Tibial nerve (tissue), 4 donors: ENCODE measurements around the gene FECH. TPM values are rescaled to one million over a fixed set of nuclear protein-coding genes. Genes with fewer than 3 reads are reported as not detected.
"Not testable (repeated sequence)": the region's sequence is repeated elsewhere in the genome, so short reads cannot be mapped to it uniquely, and the experiment has no call there.

Experiments used
- DNase-seq, 2 donors: peaks; one replicate each; pipeline ENCODE4 v3.0.0-alpha.2; 2019; ENCODE audit warnings: low spot score in 2 of 2
- H3K27ac ChIP-seq, 4 donors: fragments of 200-600 bp; sonication (generic) in 3 of 4; one replicate each; pipeline ENCODE4 v1.5.1; 2017 to 2019; ENCODE audit warnings: mild to moderate bottlenecking in 1 of 4
- H3K27me3 ChIP-seq, 2 donors: fragments of 200-600 bp; sonication (generic) in 1 of 2; one replicate each; pipeline versions ENCODE4 v1.5.1 to v1.6.0; 2017 to 2019
- H3K36me3 ChIP-seq, 3 donors: fragments of 200-600 bp; sonication (generic); one replicate each; pipeline ENCODE4 v1.5.1; 2018 to 2019
- H3K4me1 ChIP-seq, 4 donors: fragments of 200-600 bp; sonication (generic) in 3 of 4; one replicate each; pipeline ENCODE4 v1.5.1; 2017 to 2019
- H3K4me3 ChIP-seq, 4 donors: fragments of 200-600 bp; sonication (generic) in 3 of 4; one replicate each; pipeline ENCODE4 v1.5.1; 2017 to 2019; ENCODE audit warnings: mild to moderate bottlenecking in 1 of 4, moderate library complexity in 1 of 4
- H3K9me3 ChIP-seq, 4 donors: fragments of 200-600 bp; sonication (generic) in 3 of 4; one replicate each; pipeline ENCODE4 v1.5.1; 2017 to 2019
- CTCF ChIP-seq, 5 experiments: fragments of 200-600 bp in 3 of 5; fragments of 450-650 bp in 2 of 5; sonication (generic) in 3 of 5; IDR thresholded peaks; one replicate each; pipeline ENCODE4 v1.5.1; 2016 to 2019; ENCODE audit warnings: antibody characterized with exemption in 5 of 5, mild to moderate bottlenecking in 3 of 5, moderate library complexity in 2 of 5
- EP300 ChIP-seq, 2 donors: sonication (generic); formaldehyde crosslinking; IDR thresholded peaks; one replicate each; pipeline ENCODE4 v1.6.1; 2017; ENCODE audit warnings: antibody characterized with exemption in 2 of 2, mild to moderate bottlenecking in 1 of 2
- POLR2A ChIP-seq, 2 donors: fragments of 450-650 bp; IDR thresholded peaks; one replicate each; pipeline ENCODE4 v1.6.1; 2017; ENCODE audit warnings: antibody characterized with exemption in 2 of 2, mild to moderate bottlenecking in 2 of 2, moderate library complexity in 2 of 2
- WGBS, 2 donors: methylation state at CpG; one replicate each; pipeline ENCODE4 v1.1.5; 2018; 5-methylcytosine and 5-hydroxymethylcytosine counted together
- total RNA-seq, 4 donors: library from RNA; depleted of rRNA; stranded (reverse); fragments of >200 nt; gene quantifications; one replicate each; pipeline ENCODE4 v1.1.0, GENCODE V29; 2016

FECH gene
- total RNA-seq, 4 donors from 2014 or later, result 16.3 to 42.4 (median 28.2) TPM

GRCh38 chr18:57523171-57523956 is 63.1 kb downstream of the FECH start:
- Histone ChIP-seq H3K4me1 (no peaks in the 10 kb centered on the region), H3K27ac (no peak overlapping the region), H3K27me3 (no peaks in the 10 kb centered on the region), H3K9me3 (peaks cover 0 to 4% (median 0%) of the 10 kb centered on the region in 4 donors), H3K4me3 (no peak overlapping the region), H3K36me3 (no peaks in the 10 kb centered on the region)
- no peak for TF ChIP-seq EP300 (IDR thresholded peaks at IDR 0.05)
- no peak for TF ChIP-seq POLR2A (IDR thresholded peaks at IDR 0.05)
- no peak for TF ChIP-seq CTCF (IDR thresholded peaks at IDR 0.05)
- 79 to 81% methylated on average over 11 of the region's 11 CpGs for WGBS, 2 donors
- no peak for DNase-seq

GRCh38 chr18:57522348-57522747 is 64.2 kb downstream of the FECH start:
- not testable (repeated sequence) for H3K4me3 ChIP-seq, H3K27me3 ChIP-seq, H3K4me1 ChIP-seq, H3K36me3 ChIP-seq, H3K9me3 ChIP-seq, DNase-seq, H3K27ac ChIP-seq

- Histone ChIP-seq H3K4me1 (no peaks in the 10 kb centered on the region), H3K27ac (no peak overlapping the region), H3K36me3 (no peaks in the 10 kb centered on the region), H3K27me3 (no peaks in the 10 kb centered on the region), H3K9me3 (peaks cover 0 to 4% (median 0%) of the 10 kb centered on the region in 4 donors), H3K4me3 (no peak overlapping the region)
- 70% methylated on average over 7 of the region's 7 CpGs for WGBS, 2 donors
- no peak for DNase-seq
- TF ChIP-seq POLR2A (IDR thresholded peaks at IDR 0.05) (no peak), CTCF (IDR thresholded peaks at IDR 0.05) (no peak), EP300 (IDR thresholded peaks at IDR 0.05) (no peak)
Measured at GRCh38 chr18:57519668-57520424, 66.7 kb downstream of the FECH start.

GRCh38 chr18:57518533-57518932 is 68.0 kb downstream of the FECH start:
- Histone ChIP-seq H3K27ac (no peak overlapping the region), H3K4me3 (no peak overlapping the region), H3K9me3 (no peaks in the 10 kb centered on the region), H3K4me1 (no peaks in the 10 kb centered on the region), H3K27me3 (no peaks in the 10 kb centered on the region), H3K36me3 (no peaks in the 10 kb centered on the region)
- WGBS, 2 donors, result 69% methylated on average over 10 of the region's 10 CpGs
- TF ChIP-seq POLR2A (IDR thresholded peaks at IDR 0.05) (no peak), CTCF (IDR thresholded peaks at IDR 0.05) (no peak), EP300 (IDR thresholded peaks at IDR 0.05) (no peak)
- no peak for DNase-seq

- no peaks in the 10 kb centered on the region for H3K4me1 ChIP-seq
- WGBS, 2 donors, result 71 to 76% methylated on average over 6 of the region's 6 CpGs
- no peak for TF ChIP-seq CTCF (IDR thresholded peaks at IDR 0.05)
- no peak for TF ChIP-seq POLR2A (IDR thresholded peaks at IDR 0.05)
- no peak for TF ChIP-seq EP300 (IDR thresholded peaks at IDR 0.05)
Measured at GRCh38 chr18:57516056-57516455, 70.4 kb downstream of the FECH start.

More at GRCh38 chr18:57516056-57516455, 70.4 kb downstream of the FECH start:
- DNase-seq, result no peak
- Histone ChIP-seq H3K27me3 (no peaks in the 10 kb centered on the region), H3K36me3 (no peaks in the 10 kb centered on the region), H3K27ac (no peak overlapping the region), H3K9me3 (no peaks in the 10 kb centered on the region), H3K4me3 (no peak overlapping the region)
